Breast epithelium (tissue), 4 donors: Measurements from ENCODE around the gene OR10D3. TPM values are rescaled to one million over a fixed set of nuclear protein-coding genes. Genes with fewer than 3 reads are reported as not detected.
"Not testable (repeated sequence)": the region's sequence is repeated elsewhere in the genome, so short reads cannot be mapped to it uniquely, and the experiment has no call there.

Experiments
- DNase-seq, 2 donors: peaks; one replicate each; pipeline ENCODE4 v3.0.0-alpha.2; 2019; ENCODE audit warnings: low spot score in 2 of 2
- H3K27ac ChIP-seq, 2 donors: fragments of 200-600 bp; sonication (generic) in 1 of 2; one replicate each; pipeline ENCODE4 v1.5.1; 2016 to 2019; ENCODE audit warnings: mild to moderate bottlenecking in 1 of 2
- H3K27me3 ChIP-seq, 2 donors: fragments of 200-600 bp; sonication (generic) in 1 of 2; one replicate each; pipeline versions ENCODE4 v1.5.1 to v1.6.0; 2017 to 2019; ENCODE audit warnings: control low read depth in 1 of 2, mild to moderate bottlenecking in 1 of 2
- H3K36me3 ChIP-seq: fragments of 200-600 bp; one replicate; pipeline ENCODE4 v1.5.1; 2019
- H3K4me1 ChIP-seq, 2 donors: fragments of 200-600 bp; sonication (generic); one replicate each; pipeline ENCODE4 v1.5.1; 2016 to 2019; ENCODE audit warnings: control low read depth in 1 of 2
- H3K4me3 ChIP-seq, 3 donors: fragments of 200-600 bp; sonication (generic); 1 replicate in 2 of 3; 2 replicates in 1 of 3; pipeline ENCODE4 v1.5.1; 2016 to 2019; ENCODE audit warnings: mild to moderate bottlenecking in 3 of 3, moderate library complexity in 2 of 3
- H3K9me3 ChIP-seq, 2 donors: fragments of 200-600 bp; sonication (generic) in 1 of 2; one replicate each; pipeline ENCODE4 v1.5.1; 2016 to 2019; ENCODE audit warnings: control low read depth in 1 of 2
- CTCF ChIP-seq, 3 donors: fragments of 450-650 bp; IDR thresholded peaks; one replicate each; pipeline ENCODE4 v1.5.1; 2016 to 2017; ENCODE audit warnings: antibody characterized with exemption in 3 of 3, mild to moderate bottlenecking in 3 of 3, moderate library complexity in 3 of 3
- POLR2A ChIP-seq: fragments of 450-650 bp; IDR thresholded peaks from one replicate; pipeline ENCODE4 v1.6.1; 2016; ENCODE audit warnings: antibody characterized with exemption, mild to moderate bottlenecking, moderate library complexity
- POLR2AphosphoS5 ChIP-seq, 3 donors: sonication (generic); formaldehyde crosslinking; IDR thresholded peaks; one replicate each; pipeline ENCODE4 v1.6.1; 2017; ENCODE audit warnings: antibody characterized with exemption in 3 of 3
- intact Hi-C: fragments of 100-400 bp; cut with DNase I; formaldehyde crosslinking; loops from one replicate; pipeline ENCODE4 v1.15.1; 2023; ENCODE audit warnings: low total_unique reads
- total RNA-seq, 3 donors: library from RNA; depleted of rRNA; stranded (reverse); fragments of >200 nt; gene quantifications; one replicate each; pipeline ENCODE4 v1.1.0, GENCODE V29; 2016

The OR10D3 gene
- total RNA-seq, 3 donors from 2014 or later, result not detected

GRCh38 chr11:124159481-124159880 is 23.7 kb upstream of the OR10D3 start:
- Histone ChIP-seq H3K4me1 (no peaks in the 10 kb centered on the region), H3K27me3 (no peaks in the 10 kb centered on the region), H3K36me3 (no peaks in the 10 kb centered on the region), H3K9me3 (no peaks in the 10 kb centered on the region), H3K4me3 (no peak overlapping the region), H3K27ac (no peak overlapping the region)
- intact Hi-C loops, result no loop called here
- TF ChIP-seq POLR2AphosphoS5 (IDR thresholded peaks at IDR 0.05) (no peak), POLR2A (no peak), CTCF (IDR thresholded peaks at IDR 0.05) (no peak)
- DNase-seq, result no peak

- no peak overlapping the region for H3K4me3 ChIP-seq
Measured at GRCh38 chr11:124160986-124161385, 22.2 kb upstream of the OR10D3 start.

GRCh38 chr11:124167826-124168231 is 15.3 kb upstream of the OR10D3 start:
- no peak for DNase-seq
- H3K4me1 ChIP-seq, result no peaks in the 10 kb centered on the region
- peaks cover 0 to 4% of the 10 kb centered on the region in 2 donors for H3K9me3 ChIP-seq
- H3K4me3 ChIP-seq, result no peak overlapping the region
- H3K27me3 ChIP-seq, result no peaks in the 10 kb centered on the region
- TF ChIP-seq CTCF (IDR thresholded peaks at IDR 0.05), result no peak
- TF ChIP-seq POLR2A, result no peak
- TF ChIP-seq POLR2AphosphoS5 (IDR thresholded peaks at IDR 0.05), result no peak
- no peak overlapping the region for H3K27ac ChIP-seq
- intact Hi-C loops, result no loop called here
- H3K36me3 ChIP-seq, result no peaks in the 10 kb centered on the region

More at GRCh38 chr11:124160986-124161385, 22.2 kb upstream of the OR10D3 start:
- no peaks in the 10 kb centered on the region for H3K27me3 ChIP-seq
- no peak for TF ChIP-seq POLR2A
- TF ChIP-seq POLR2AphosphoS5 (IDR thresholded peaks at IDR 0.05), result no peak
- TF ChIP-seq CTCF (IDR thresholded peaks at IDR 0.05), result no peak
- no peak overlapping the region for H3K27ac ChIP-seq
- DNase-seq, result no peak
- no peaks in the 10 kb centered on the region for H3K4me1 ChIP-seq
- no peaks in the 10 kb centered on the region for H3K36me3 ChIP-seq
- intact Hi-C loops, result no loop called here
- H3K9me3 ChIP-seq, result no peaks in the 10 kb centered on the region

- Histone ChIP-seq H3K27me3 (no peaks in the 10 kb centered on the region), H3K36me3 (no peaks in the 10 kb centered on the region), H3K27ac (no peak overlapping the region), H3K4me3 (no peak overlapping the region), H3K4me1 (no peaks in the 10 kb centered on the region), H3K9me3 (peaks cover 0 to 4% of the 10 kb centered on the region in 2 donors)
- DNase-seq, result no peak
- intact Hi-C loops, result no loop called here
- TF ChIP-seq POLR2A, result no peak
- TF ChIP-seq CTCF (IDR thresholded peaks at IDR 0.05), result no peak
- no peak for TF ChIP-seq POLR2AphosphoS5 (IDR thresholded peaks at IDR 0.05)
Measured at GRCh38 chr11:124168796-124169195, 14.3 kb upstream of the OR10D3 start.

GRCh38 chr11:124170315-124170714 is 12.8 kb upstream of the OR10D3 start:
- intact Hi-C loops, H3K27ac ChIP-seq: not testable (repeated sequence)

More at GRCh38 chr11:124170315-124170714, 12.8 kb upstream of the OR10D3 start:
- H3K9me3 ChIP-seq, H3K27me3 ChIP-seq, H3K4me1 ChIP-seq, H3K4me3 ChIP-seq, DNase-seq, H3K36me3 ChIP-seq: not testable (repeated sequence)
